GM21447 (cell line): ENCODE measurements around the gene LILRB3.
"Not testable (repeated sequence)": the region's sequence is repeated elsewhere in the genome, so short reads cannot be mapped to it uniquely, and the experiment has no call there.

ENCODE experiments used
- ATAC-seq: cut with Tn5 transposase; IDR thresholded peaks from one replicate; pipeline ENCODE4 v1.9.1; 2021; ENCODE audit not compliant: unreplicated experiment

LILRB3 gene

GRCh38 chr19:54242646-54243045 lies 19.8 kb upstream of the LILRB3 start, which contains the start of gene LILRA6:
TSS of gene LILRA6 (minus strand) at chr19:54242790.
- not testable (repeated sequence) for ATAC-seq

- ATAC-seq, result not testable (repeated sequence)
Measured at GRCh38 chr19:54242234-54242633, 19.4 kb upstream of the LILRB3 start.

- not testable (repeated sequence) for ATAC-seq
Measured at GRCh38 chr19:54240372-54241336, 17.8 kb upstream of the LILRB3 start.

GRCh38 chr19:54239491-54240371 lies 16.9 kb upstream of the LILRB3 start:
- ATAC-seq, result not testable (repeated sequence)

GRCh38 chr19:54233941-54234340 lies 11.1 kb upstream of the LILRB3 start:
- ATAC-seq, result no peak

- peak; percentile 65 for ATAC-seq
Measured at GRCh38 chr19:54231077-54231931, 8.5 kb upstream of the LILRB3 start.

GRCh38 chr19:54230031-54230430 lies 7.2 kb upstream of the LILRB3 start:
- no peak for ATAC-seq

GRCh38 chr19:54229146-54229545 lies 6.3 kb upstream of the LILRB3 start:
- ATAC-seq, result no peak

- ATAC-seq, result not testable (repeated sequence)
Measured at GRCh38 chr19:54224619-54225018, 1.8 kb upstream of the LILRB3 start.

- not testable (repeated sequence) for ATAC-seq
Measured at GRCh38 chr19:54223937-54224281, 1.1 kb upstream of the LILRB3 start.

GRCh38 chr19:54223277-54223936 lies 600 bp upstream of the LILRB3 start:
- ATAC-seq, result not testable (repeated sequence)

GRCh38 chr19:54221947-54222346 lies 860 bp downstream of the LILRB3 start:
- not testable (repeated sequence) for ATAC-seq

- ATAC-seq, result not testable (repeated sequence)
Measured at GRCh38 chr19:54219702-54220101, 3.1 kb downstream of the LILRB3 start.

- ATAC-seq, result no peak
Measured at GRCh38 chr19:54218960-54219661, 3.7 kb downstream of the LILRB3 start.

GRCh38 chr19:54218259-54218658 lies 4.5 kb downstream of the LILRB3 start:
- no peak for ATAC-seq

GRCh38 chr19:54217517-54218247 lies 5.1 kb downstream of the LILRB3 start:
- ATAC-seq, result not testable (repeated sequence)

GRCh38 chr19:54216869-54217268 lies 5.9 kb downstream of the LILRB3 start:
- no peak for ATAC-seq

- not testable (repeated sequence) for ATAC-seq
Measured at GRCh38 chr19:54214734-54215133, 8.1 kb downstream of the LILRB3 start.

GRCh38 chr19:54214217-54214616 lies 8.6 kb downstream of the LILRB3 start:
- ATAC-seq, result not testable (repeated sequence)
